Spleen (tissue), 11 donors: ENCODE data around the gene KLHL30. TPM values are rescaled to one million over a fixed set of nuclear protein-coding genes. Genes with fewer than 3 reads are reported as not detected.

Experiments used
- DNase-seq: peaks from one replicate; pipeline ENCODE4 v3.0.0-alpha.2; 2020
- H3K27ac ChIP-seq, 8 donors: fragments of 200-600 bp; sonication (generic) in 7 of 8; 1 replicate in 4 of 8; 2 replicates in 4 of 8; pipeline versions ENCODE4 v1.5.0 to v1.8.0; 2016 to 2021; ENCODE audit warnings: inconsistent platforms in 4 of 8, mild to moderate bottlenecking in 4 of 8, moderate library complexity in 1 of 8
- H3K27me3 ChIP-seq, 7 donors: fragments of 200-600 bp; sonication (generic) in 6 of 7; replicated peaks in 1 of 7; 1 replicate in 4 of 7; 2 replicates in 3 of 7; pipeline versions ENCODE4 v1.5.0 to v1.8.0; 2016 to 2021; ENCODE audit warnings: inconsistent platforms in 3 of 7, mild to moderate bottlenecking in 1 of 7
- H3K36me3 ChIP-seq, 6 donors: fragments of 200-600 bp; sonication (generic) in 5 of 6; 1 replicate in 4 of 6; 2 replicates in 2 of 6; pipeline versions ENCODE4 v1.5.0 to v1.8.0; 2016 to 2021; ENCODE audit warnings: inconsistent platforms in 2 of 6
- H3K4me1 ChIP-seq, 6 donors: fragments of 200-600 bp; sonication (generic) in 5 of 6; 1 replicate in 3 of 6; 2 replicates in 3 of 6; pipeline versions ENCODE4 v1.5.0 to v1.8.0; 2016 to 2021; ENCODE audit warnings: inconsistent platforms in 3 of 6
- H3K4me3 ChIP-seq, 8 donors: fragments of 200-600 bp; sonication (generic) in 7 of 8; 1 replicate in 4 of 8; 2 replicates in 4 of 8; pipeline versions ENCODE4 v1.5.0 to v1.8.0; 2016 to 2021; ENCODE audit warnings: inconsistent platforms in 4 of 8, mild to moderate bottlenecking in 4 of 8, moderate library complexity in 2 of 8
- H3K9me3 ChIP-seq, 8 donors: fragments of 200-600 bp; sonication (generic) in 7 of 8; 1 replicate in 4 of 8; 2 replicates in 4 of 8; pipeline versions ENCODE4 v1.5.0 to v1.8.0; 2016 to 2021; ENCODE audit warnings: inconsistent platforms in 4 of 8
- CTCF ChIP-seq, 11 experiments: fragments of 200-600 bp in 7 of 11; fragments of 450-650 bp in 4 of 11; sonication (generic) in 4 of 11; IDR thresholded peaks in 8 of 11; conservative IDR thresholded peaks in 3 of 11; 1 replicate in 7 of 11; 2 replicates in 4 of 11; pipeline versions ENCODE4 v1.4.0 to v1.8.0; 2016 to 2021; ENCODE audit warnings: antibody characterized with exemption in 11 of 11, inconsistent platforms in 4 of 11, mild to moderate bottlenecking in 1 of 11
- POLR2A ChIP-seq, 3 donors: fragments of 450-650 bp; IDR thresholded peaks; one replicate each; pipeline ENCODE4 v1.5.1; 2017; ENCODE audit warnings: antibody characterized with exemption in 3 of 3, mild to moderate bottlenecking in 1 of 3
- POLR2AphosphoS5 ChIP-seq, 3 donors: sonication (generic); formaldehyde crosslinking; IDR thresholded peaks; one replicate each; pipeline ENCODE4 v1.5.1; 2017; ENCODE audit warnings: antibody characterized with exemption in 3 of 3
- WGBS, 5 donors: extraction: QIAGEN DNeasy Blood & Tissue Kit in 3 of 5; methylation state at CpG; one replicate each; pipeline versions ENCODE4 v1.1.5 to v1.1.7; 2013 to 2018; 5-methylcytosine and 5-hydroxymethylcytosine counted together
- intact Hi-C: fragments of 100-400 bp; cut with DNase I; formaldehyde crosslinking; loops from one replicate; pipeline ENCODE4 v1.15.0; 2023; ENCODE audit warnings: low total_unique reads
- polyA plus RNA-seq, 3 donors: library from polyadenylated mRNA; stranded (reverse); fragments of 200-250 nt; gene quantifications; one replicate each; pipeline ENCODE4 v1.2.1, GENCODE V29; 2013
- total RNA-seq, 7 donors: library from RNA; depleted of rRNA in 3 of 7; stranded (reverse); fragments of >200 nt in 3 of 7; fragmentation: NEBNext Ultra II Directional in 4 of 7; extraction: Animal tissue kit (Norgen Biotek cat#: 25700) in 4 of 7; gene quantifications; one replicate each; pipeline versions ENCODE4 v1.1.0 to v1.2.1, GENCODE V29; 2016 to 2021
- donor health status: healthy with polysubstance abuse.
- donor health status: DM: no; HTN: no; CAD: no; lungs with moderate emphysema.
- donor health status: DM: no; HTN: no; CAD: no.
- donor health status: Bipolar disorder and iron deficiency.
- donor health status: healthy.
- donor health status: DM: no; HTN: no; CAD: no.
- donor health status: DM: yes; HTN: yes; CAD: no.

KLHL30 gene
- total and polyA plus RNA-seq, 10 donors, result 0.09 to 0.85 (median 0.23) TPM; not detected in 2

DNA sequence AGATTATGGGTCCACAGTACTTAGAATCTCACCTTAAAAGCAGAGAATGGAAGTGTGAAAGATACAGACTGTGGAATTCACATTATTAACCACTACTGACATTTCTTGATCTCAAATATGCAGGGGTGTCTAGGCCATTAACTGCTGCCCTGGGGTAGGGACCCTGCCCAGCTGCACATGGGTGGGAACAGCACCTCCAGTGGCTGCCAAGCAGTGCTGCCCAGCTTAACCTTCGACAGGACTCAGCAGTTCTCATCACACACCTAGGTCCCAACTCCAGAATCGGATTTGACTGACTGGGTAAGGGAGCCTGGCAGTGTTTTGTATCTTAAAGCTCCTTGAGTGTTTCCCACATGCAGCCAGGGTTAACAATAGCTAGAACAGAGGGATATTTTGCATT lies 35.2 kb downstream of the KLHL30 start:
- 85 to 100% (median 98%) methylated on average over 2 of the region's 2 CpGs for WGBS, 5 donors
- DNase-seq, result no peak
- Histone ChIP-seq H3K4me3 (no peak overlapping the region), H3K4me1 (no peaks in the 10 kb centered on the region), H3K9me3 (no peaks in the 10 kb centered on the region), H3K27ac (no peak overlapping the region), H3K27me3 (no peaks in the 10 kb centered on the region), H3K36me3 (peaks cover 7 to 100% (median 85%) of the 10 kb centered on the region in 6 donors)
- intact Hi-C loops, result no loop called here
- TF ChIP-seq POLR2AphosphoS5 (IDR thresholded peaks at IDR 0.05) (no peak), POLR2A (IDR thresholded peaks at IDR 0.05) (no peak), CTCF (IDR thresholded peaks at IDR 0.05 in 8 of 11, conservative IDR thresholded peaks at IDR 0.05 in 3 of 11) (no peak)

GRCh38 chr2:238174291-238174690 lies 35.8 kb downstream of the KLHL30 start:
- H3K4me3 ChIP-seq, result no peak overlapping the region
- H3K4me1 ChIP-seq, result no peaks in the 10 kb centered on the region
- WGBS, 5 donors, result 91 to 100% (median 97%) methylated on average over 8 of the region's 8 CpGs
- no peaks in the 10 kb centered on the region for H3K27me3 ChIP-seq
- intact Hi-C loops, result no loop called here
- DNase-seq, result no peak
- H3K9me3 ChIP-seq, result no peaks in the 10 kb centered on the region
- peaks cover 11 to 100% (median 86%) of the 10 kb centered on the region in 6 donors for H3K36me3 ChIP-seq
- TF ChIP-seq CTCF (IDR thresholded peaks at IDR 0.05 in 8 of 11, conservative IDR thresholded peaks at IDR 0.05 in 3 of 11) (no peak), POLR2AphosphoS5 (IDR thresholded peaks at IDR 0.05) (no peak)
- no peak overlapping the region for H3K27ac ChIP-seq

- Histone ChIP-seq H3K27ac (no peak overlapping the region), H3K4me3 (no peak overlapping the region), H3K4me1 (no peaks in the 10 kb centered on the region), H3K27me3 (no peaks in the 10 kb centered on the region), H3K36me3 (peaks cover 11 to 100% (median 87%) of the 10 kb centered on the region in 6 donors), H3K9me3 (no peaks in the 10 kb centered on the region)
- no peak for TF ChIP-seq POLR2AphosphoS5 (IDR thresholded peaks at IDR 0.05)
- no peak for TF ChIP-seq POLR2A (IDR thresholded peaks at IDR 0.05)
- 83 to 94% (median 92%) methylated on average over 3 of the region's 3 CpGs for WGBS, 5 donors
- intact Hi-C loops, result no loop called here
- DNase-seq, result no peak
These were observed 36.2 kb downstream of the KLHL30 start for GRCh38 chr2:238174701-238175100.

DNA sequence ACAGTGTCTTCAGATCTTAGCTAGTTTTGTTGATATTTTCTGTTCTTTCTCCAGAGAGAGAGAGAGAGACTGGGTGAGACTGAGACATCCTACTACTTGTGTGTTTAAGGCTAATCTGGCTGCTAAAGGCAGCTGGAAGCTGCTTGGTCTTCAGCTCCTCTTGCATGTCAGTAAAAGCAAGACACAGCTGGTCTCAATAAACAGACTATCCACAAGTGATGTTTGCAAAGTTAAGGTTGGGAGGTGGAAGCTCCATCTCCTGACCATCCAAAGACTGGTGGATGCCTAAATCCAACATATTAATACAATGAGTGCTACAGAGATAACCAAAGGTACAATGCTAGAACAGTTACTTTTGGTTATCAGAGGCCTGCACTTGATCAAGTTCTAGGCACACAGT lies 38.1 kb downstream of the KLHL30 start:
- DNase-seq, result no peak
- intact Hi-C loops, result no loop called here
- H3K4me3 ChIP-seq, result no peak overlapping the region
- no peaks in the 10 kb centered on the region for H3K9me3 ChIP-seq
- H3K27ac ChIP-seq, result no peak overlapping the region
- TF ChIP-seq POLR2A (IDR thresholded peaks at IDR 0.05) (no peak), CTCF (IDR thresholded peaks at IDR 0.05 in 8 of 11, conservative IDR thresholded peaks at IDR 0.05 in 3 of 11) (no peak), POLR2AphosphoS5 (IDR thresholded peaks at IDR 0.05) (no peak)
- H3K27me3 ChIP-seq, result no peaks in the 10 kb centered on the region
- H3K4me1 ChIP-seq, result no peaks in the 10 kb centered on the region
- H3K36me3 ChIP-seq, result peaks cover 14 to 100% (median 87%) of the 10 kb centered on the region in 6 donors

DNA sequence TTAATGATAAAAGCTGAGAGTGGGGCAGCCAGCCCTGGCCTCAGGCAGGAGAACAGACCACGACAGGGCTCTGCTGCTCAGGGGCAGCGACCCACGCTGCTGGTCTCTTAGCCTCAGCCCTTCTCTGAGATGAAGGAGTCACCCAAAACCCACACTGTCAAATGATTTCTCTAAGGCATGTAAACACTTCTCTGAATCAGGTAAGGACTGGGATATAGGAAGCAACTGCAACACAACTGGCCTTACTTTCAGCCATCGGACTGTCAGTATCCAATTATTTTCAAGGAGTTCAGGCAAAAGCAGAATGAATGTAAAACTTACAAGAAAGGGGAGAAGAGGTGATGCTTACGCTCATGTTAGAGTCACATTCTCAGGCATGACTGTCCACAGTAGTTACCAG lies 42.1 kb downstream of the KLHL30 start:
- H3K36me3 ChIP-seq, result peaks cover 7 to 100% (median 91%) of the 10 kb centered on the region in 6 donors
- TF ChIP-seq POLR2AphosphoS5 (IDR thresholded peaks at IDR 0.05) (no peak), CTCF (IDR thresholded peaks at IDR 0.05 in 8 of 11, conservative IDR thresholded peaks at IDR 0.05 in 3 of 11) (no peak), POLR2A (IDR thresholded peaks at IDR 0.05) (no peak)
- H3K9me3 ChIP-seq, result no peaks in the 10 kb centered on the region
- 87 to 96% (median 94%) methylated on average over 5 of the region's 5 CpGs for WGBS, 5 donors
- no peak overlapping the region for H3K4me3 ChIP-seq
- H3K27ac ChIP-seq, result no peak overlapping the region
- no peak for DNase-seq
- peaks cover 0 to 12% (median 0%) of the 10 kb centered on the region in 6 donors for H3K4me1 ChIP-seq
- intact Hi-C loops, result no loop called here
- no peaks in the 10 kb centered on the region for H3K27me3 ChIP-seq
